Loucy (cell line): ENCODE measurements around the gene HCK.

Experiments used
- EZH2phosphoT487 ChIP-seq: fragments of 200-600 bp; IDR thresholded peaks from 2 replicates; pipeline ENCODE4 v1.6.1; 2018; ENCODE audit warnings: antibody characterized with exemption, mild to moderate bottlenecking, moderate library complexity, borderline replicate concordance
- TF ChIP-seq, protein P1 (sequence below): fragments of 200-600 bp; sonication (generic); conservative IDR thresholded peaks from 2 replicates; pipeline ENCODE4 v1.5.1; 2014; ENCODE audit warnings: mild to moderate bottlenecking, antibody characterized with exemption, low read length

DNA sequence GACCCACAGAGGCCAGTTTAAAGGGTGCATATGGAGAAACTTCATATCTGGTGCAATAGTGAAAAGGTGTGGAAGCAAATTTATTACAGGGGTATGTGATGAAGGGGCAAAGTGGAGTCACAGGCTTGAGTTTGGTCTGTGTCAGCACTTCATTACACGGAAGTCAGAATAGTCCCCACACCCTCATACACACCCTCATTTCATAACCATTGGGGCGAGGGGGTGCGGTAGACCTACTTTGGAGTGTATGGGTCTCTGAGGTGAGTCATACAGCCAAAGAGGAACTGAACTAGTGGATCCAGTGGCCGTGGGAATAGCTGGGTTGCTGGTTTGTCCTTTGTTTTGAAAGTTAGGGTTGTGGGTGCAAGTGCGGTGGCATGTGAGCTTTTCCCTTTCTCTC is 60.8 kb downstream of the HCK start:
- TF ChIP-seq, protein P1, sequence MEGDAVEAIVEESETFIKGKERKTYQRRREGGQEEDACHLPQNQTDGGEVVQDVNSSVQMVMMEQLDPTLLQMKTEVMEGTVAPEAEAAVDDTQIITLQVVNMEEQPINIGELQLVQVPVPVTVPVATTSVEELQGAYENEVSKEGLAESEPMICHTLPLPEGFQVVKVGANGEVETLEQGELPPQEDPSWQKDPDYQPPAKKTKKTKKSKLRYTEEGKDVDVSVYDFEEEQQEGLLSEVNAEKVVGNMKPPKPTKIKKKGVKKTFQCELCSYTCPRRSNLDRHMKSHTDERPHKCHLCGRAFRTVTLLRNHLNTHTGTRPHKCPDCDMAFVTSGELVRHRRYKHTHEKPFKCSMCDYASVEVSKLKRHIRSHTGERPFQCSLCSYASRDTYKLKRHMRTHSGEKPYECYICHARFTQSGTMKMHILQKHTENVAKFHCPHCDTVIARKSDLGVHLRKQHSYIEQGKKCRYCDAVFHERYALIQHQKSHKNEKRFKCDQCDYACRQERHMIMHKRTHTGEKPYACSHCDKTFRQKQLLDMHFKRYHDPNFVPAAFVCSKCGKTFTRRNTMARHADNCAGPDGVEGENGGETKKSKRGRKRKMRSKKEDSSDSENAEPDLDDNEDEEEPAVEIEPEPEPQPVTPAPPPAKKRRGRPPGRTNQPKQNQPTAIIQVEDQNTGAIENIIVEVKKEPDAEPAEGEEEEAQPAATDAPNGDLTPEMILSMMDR = no peak
- no peak for TF ChIP-seq EZH2phosphoT487
